BE2C (cell line): ENCODE data around the gene B3GAT2.

Source experiments
- DNase-seq: peaks from one replicate; pipeline ENCODE4 v3.0.0-alpha.2; 2020
- H3K27me3 ChIP-seq: fragments of 250-450 bp; sonication (Bioruptor Pico); 2 replicates; pipeline ENCODE4 v1.5.1; 2020; ENCODE audit warnings: mild to moderate bottlenecking
- H3K36me3 ChIP-seq: fragments of 250-450 bp; sonication (Bioruptor Pico); 2 replicates; pipeline ENCODE4 v1.5.1; 2020; ENCODE audit warnings: mild to moderate bottlenecking
- H3K4me1 ChIP-seq: fragments of 250-450 bp; sonication (Bioruptor Pico); 2 replicates; pipeline ENCODE4 v1.5.1; 2020
- H3K4me3 ChIP-seq: 2 replicates; pipeline ENCODE4 v1.5.1; 2011; ENCODE audit warnings: low read depth, low read length
- H3K9me3 ChIP-seq: fragments of 250-450 bp; sonication (Bioruptor Pico); 2 replicates; pipeline ENCODE4 v1.5.1; 2020
- TF ChIP-seq, protein P1 (sequence below): IDR thresholded peaks from 2 replicates; pipeline ENCODE4 v1.5.1; 2012; ENCODE audit warnings: mild to moderate bottlenecking, low read depth, low read length

Gene B3GAT2

DNA sequence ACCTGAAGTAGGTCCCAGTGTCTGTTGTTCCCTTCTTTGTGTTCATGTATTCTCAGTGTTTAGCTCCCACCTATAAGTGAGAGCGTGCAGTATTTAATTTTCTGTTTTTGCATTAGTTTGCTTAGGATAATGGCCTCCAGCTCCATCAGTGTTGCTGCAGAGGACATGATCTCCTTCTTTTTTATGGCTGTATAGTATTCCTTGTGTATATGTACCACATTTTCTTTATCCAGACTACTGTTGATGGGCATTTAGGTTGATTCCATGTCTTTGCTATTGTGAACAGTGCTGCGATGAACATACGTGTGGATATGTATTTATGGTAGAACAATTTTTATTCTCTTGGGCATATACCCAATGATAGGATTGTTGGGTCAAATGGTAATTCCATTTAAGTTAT lies 125.4 kb downstream of the B3GAT2 start:
- no peak for DNase-seq

DNA sequence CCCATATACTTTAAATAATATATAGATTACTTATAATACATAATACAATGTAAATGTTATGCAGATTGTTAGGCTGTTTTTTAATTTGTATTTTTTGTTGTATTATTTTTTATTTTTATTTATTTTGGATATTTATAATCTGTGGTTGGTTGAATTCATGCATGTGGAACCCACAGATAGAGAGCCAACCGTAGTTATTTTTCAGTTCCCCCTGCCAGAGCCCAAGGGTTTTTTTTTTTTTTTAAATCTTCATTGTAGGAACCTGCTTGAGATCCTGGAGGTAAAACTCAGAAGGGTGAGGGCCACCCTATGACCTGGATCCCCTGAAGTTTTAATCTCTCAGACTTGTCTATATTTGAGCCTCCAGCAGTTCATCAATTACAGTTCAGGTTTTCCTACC lies 133.2 kb downstream of the B3GAT2 start:
- Histone ChIP-seq H3K27me3 (no peaks in the 10 kb centered on the region), H3K36me3 (no peaks in the 10 kb centered on the region), H3K4me1 (no peaks in the 10 kb centered on the region), H3K4me3 (no peak overlapping the region), H3K9me3 (no peaks in the 10 kb centered on the region)
- no peak for DNase-seq
- TF ChIP-seq, protein P1, sequence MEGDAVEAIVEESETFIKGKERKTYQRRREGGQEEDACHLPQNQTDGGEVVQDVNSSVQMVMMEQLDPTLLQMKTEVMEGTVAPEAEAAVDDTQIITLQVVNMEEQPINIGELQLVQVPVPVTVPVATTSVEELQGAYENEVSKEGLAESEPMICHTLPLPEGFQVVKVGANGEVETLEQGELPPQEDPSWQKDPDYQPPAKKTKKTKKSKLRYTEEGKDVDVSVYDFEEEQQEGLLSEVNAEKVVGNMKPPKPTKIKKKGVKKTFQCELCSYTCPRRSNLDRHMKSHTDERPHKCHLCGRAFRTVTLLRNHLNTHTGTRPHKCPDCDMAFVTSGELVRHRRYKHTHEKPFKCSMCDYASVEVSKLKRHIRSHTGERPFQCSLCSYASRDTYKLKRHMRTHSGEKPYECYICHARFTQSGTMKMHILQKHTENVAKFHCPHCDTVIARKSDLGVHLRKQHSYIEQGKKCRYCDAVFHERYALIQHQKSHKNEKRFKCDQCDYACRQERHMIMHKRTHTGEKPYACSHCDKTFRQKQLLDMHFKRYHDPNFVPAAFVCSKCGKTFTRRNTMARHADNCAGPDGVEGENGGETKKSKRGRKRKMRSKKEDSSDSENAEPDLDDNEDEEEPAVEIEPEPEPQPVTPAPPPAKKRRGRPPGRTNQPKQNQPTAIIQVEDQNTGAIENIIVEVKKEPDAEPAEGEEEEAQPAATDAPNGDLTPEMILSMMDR, result no peak

More for the DNA sequence above, 125.4 kb downstream of the B3GAT2 start:
- TF ChIP-seq, protein P1, result no peak
- Histone ChIP-seq H3K4me3 (no peak overlapping the region), H3K27me3 (no peaks in the 10 kb centered on the region), H3K9me3 (no peaks in the 10 kb centered on the region), H3K4me1 (no peaks in the 10 kb centered on the region), H3K36me3 (no peaks in the 10 kb centered on the region)

DNA sequence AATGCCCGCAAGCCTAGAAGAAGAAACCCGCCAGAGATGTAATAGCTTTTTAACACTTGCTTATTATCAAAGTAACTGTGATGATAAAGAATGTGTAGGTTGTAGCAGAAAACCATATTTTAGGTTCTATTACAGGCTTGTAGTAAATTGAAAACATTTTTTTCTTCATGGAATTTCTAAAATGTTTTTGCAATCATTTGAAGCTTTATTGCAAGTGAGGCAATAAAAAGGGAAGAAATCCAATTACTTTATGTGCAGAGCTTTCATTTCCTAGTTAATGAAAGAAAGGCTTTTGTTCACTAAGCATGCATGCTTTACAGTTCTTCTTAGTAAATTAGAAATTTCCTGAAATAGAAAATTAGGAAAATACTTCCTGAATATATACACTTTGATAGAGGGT lies 135.1 kb downstream of the B3GAT2 start:
- Histone ChIP-seq H3K27me3 (no peaks in the 10 kb centered on the region), H3K9me3 (no peaks in the 10 kb centered on the region), H3K36me3 (no peaks in the 10 kb centered on the region), H3K4me3 (no peak overlapping the region), H3K4me1 (no peaks in the 10 kb centered on the region)
- TF ChIP-seq, protein P1, result no peak
- no peak for DNase-seq

DNA sequence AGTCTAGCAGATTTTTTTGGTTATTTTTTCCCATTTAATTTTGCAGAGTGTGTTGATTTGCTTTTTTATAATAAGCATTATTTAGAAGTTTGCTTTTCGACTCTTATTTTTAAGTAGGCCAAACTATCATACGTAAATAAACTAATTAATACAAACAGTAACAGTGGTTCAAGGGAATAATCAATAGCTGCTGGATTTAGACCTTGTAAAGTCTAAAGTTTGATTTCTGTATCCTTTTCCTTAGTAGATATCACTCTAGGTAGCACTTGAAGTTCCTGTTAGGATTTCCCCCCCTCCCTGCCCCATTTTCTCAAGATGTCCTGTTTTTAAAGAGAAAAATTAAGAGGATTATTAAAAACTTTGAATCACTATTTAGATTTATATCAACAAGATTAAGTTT lies 136.1 kb downstream of the B3GAT2 start:
- Histone ChIP-seq H3K4me1 (no peaks in the 10 kb centered on the region), H3K9me3 (no peaks in the 10 kb centered on the region), H3K27me3 (no peaks in the 10 kb centered on the region), H3K4me3 (no peak overlapping the region), H3K36me3 (no peaks in the 10 kb centered on the region)
- DNase-seq, result no peak
- TF ChIP-seq, protein P1, result no peak

DNA sequence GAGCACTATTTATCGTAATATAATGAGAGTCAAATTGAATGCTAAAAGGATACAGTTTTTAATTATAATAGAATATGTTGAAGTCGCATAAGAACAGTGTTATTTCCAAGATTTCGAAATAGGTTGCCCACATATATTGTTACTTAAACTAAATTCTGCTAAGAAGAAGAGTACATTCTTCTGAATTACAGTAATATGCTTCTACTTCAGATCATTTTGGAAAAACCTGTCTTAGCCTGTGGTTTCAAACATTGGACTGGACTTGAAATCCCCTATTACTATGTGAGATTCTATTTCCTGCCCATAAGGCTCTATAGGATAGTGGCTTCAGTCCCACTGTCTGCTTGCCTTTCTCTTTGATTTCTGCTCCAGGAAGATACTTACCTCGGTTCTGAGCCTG lies 137.2 kb downstream of the B3GAT2 start:
- Histone ChIP-seq H3K36me3 (no peaks in the 10 kb centered on the region), H3K9me3 (no peaks in the 10 kb centered on the region), H3K4me3 (no peak overlapping the region), H3K27me3 (no peaks in the 10 kb centered on the region), H3K4me1 (no peaks in the 10 kb centered on the region)
- no peak for DNase-seq
- TF ChIP-seq, protein P1, result no peak

DNA sequence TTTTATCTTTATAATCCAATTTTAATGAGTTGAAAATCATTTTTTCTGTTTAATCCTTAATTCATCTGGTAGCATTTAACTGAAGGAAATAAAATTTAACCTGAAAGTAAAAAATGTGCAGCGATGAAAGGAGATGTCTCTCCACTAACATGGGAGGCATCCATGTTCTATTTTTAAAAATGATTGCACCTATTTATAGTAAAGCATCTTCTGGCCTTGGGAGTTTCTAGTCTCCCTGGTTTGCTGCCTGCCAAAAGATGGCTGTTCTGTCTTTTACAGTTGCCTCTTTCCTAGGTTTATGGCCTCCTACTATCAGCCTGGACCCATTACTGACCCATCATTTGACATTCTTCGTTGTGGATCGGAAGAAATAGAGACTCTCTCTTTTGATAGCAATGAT lies 143.0 kb downstream of the B3GAT2 start:
- TF ChIP-seq, protein P1, result no peak
- no peaks in the 10 kb centered on the region for H3K4me1 ChIP-seq
- no peak for DNase-seq
- no peaks in the 10 kb centered on the region for H3K27me3 ChIP-seq
- H3K9me3 ChIP-seq, result no peaks in the 10 kb centered on the region
- no peaks in the 10 kb centered on the region for H3K36me3 ChIP-seq
- no peak overlapping the region for H3K4me3 ChIP-seq
